HG02642 (cell line): ENCODE measurements around the gene FNIP1.
"Not testable (repeated sequence)": the region's sequence is repeated elsewhere in the genome, so short reads cannot be mapped to it uniquely, and the experiment has no call there.

Source experiments
- ATAC-seq: cut with Tn5 transposase; IDR thresholded peaks from one replicate; pipeline ENCODE4 v1.9.1; 2021; ENCODE audit warnings: mild to moderate bottlenecking; ENCODE audit not compliant: unreplicated experiment, poor library complexity

The FNIP1 gene

GRCh38 chr5:131796793-131797693, at the start of gene FNIP1:
Gene FNIP1, minus strand, starts transcription at chr5:131797017. Its CDS starts 96 bp downstream, at chr5:131796921.
- ATAC-seq = peak; percentile 96

- ATAC-seq = no peak
Measured at GRCh38 chr5:131846536-131846935, 49.7 kb upstream of the FNIP1 start.

GRCh38 chr5:131845828-131846227, 49.0 kb upstream of the FNIP1 start:
- ATAC-seq = no peak

- not testable (repeated sequence) for ATAC-seq
Measured at GRCh38 chr5:131842971-131843370, 46.2 kb upstream of the FNIP1 start.

- not testable (repeated sequence) for ATAC-seq
Measured at GRCh38 chr5:131832702-131833101, 35.9 kb upstream of the FNIP1 start.

GRCh38 chr5:131825404-131826013, 28.7 kb upstream of the FNIP1 start:
- ATAC-seq = no peak

- ATAC-seq = no peak
Measured at GRCh38 chr5:131824631-131825030, 27.8 kb upstream of the FNIP1 start.

- ATAC-seq = no peak
Measured at GRCh38 chr5:131821221-131821620, 24.4 kb upstream of the FNIP1 start.

- no peak for ATAC-seq
Measured at GRCh38 chr5:131818001-131818724, 21.3 kb upstream of the FNIP1 start.

GRCh38 chr5:131814990-131815389, 18.2 kb upstream of the FNIP1 start:
- no peak for ATAC-seq

GRCh38 chr5:131812371-131813160, 15.7 kb upstream of the FNIP1 start:
- ATAC-seq = no peak

- ATAC-seq = peak; percentile 66
Measured at GRCh38 chr5:131810510-131811249, 13.9 kb upstream of the FNIP1 start.

- peak; percentile 22 for ATAC-seq
Measured at GRCh38 chr5:131795879-131796792, 681 bp downstream of the FNIP1 start.

GRCh38 chr5:131795228-131795627, 1.6 kb downstream of the FNIP1 start:
- no peak for ATAC-seq

GRCh38 chr5:131794586-131794985, 2.2 kb downstream of the FNIP1 start:
- no peak for ATAC-seq

GRCh38 chr5:131792896-131793295, 3.9 kb downstream of the FNIP1 start:
- ATAC-seq = no peak

- no peak for ATAC-seq
Measured at GRCh38 chr5:131791866-131792265, 5.0 kb downstream of the FNIP1 start.

GRCh38 chr5:131790550-131790949, 6.3 kb downstream of the FNIP1 start:
- ATAC-seq = no peak
